GM18502 (cell line): Measurements from ENCODE around the gene ELOVL6.
"Not testable (repeated sequence)": the region's sequence is repeated elsewhere in the genome, so short reads cannot be mapped to it uniquely, and the experiment has no call there.

Experiments used
- ATAC-seq: cut with Tn5 transposase; IDR thresholded peaks from one replicate; pipeline ENCODE4 v1.9.1; 2021; ENCODE audit warnings: mild to moderate bottlenecking; ENCODE audit not compliant: unreplicated experiment, poor library complexity

ELOVL6 gene

DNA sequence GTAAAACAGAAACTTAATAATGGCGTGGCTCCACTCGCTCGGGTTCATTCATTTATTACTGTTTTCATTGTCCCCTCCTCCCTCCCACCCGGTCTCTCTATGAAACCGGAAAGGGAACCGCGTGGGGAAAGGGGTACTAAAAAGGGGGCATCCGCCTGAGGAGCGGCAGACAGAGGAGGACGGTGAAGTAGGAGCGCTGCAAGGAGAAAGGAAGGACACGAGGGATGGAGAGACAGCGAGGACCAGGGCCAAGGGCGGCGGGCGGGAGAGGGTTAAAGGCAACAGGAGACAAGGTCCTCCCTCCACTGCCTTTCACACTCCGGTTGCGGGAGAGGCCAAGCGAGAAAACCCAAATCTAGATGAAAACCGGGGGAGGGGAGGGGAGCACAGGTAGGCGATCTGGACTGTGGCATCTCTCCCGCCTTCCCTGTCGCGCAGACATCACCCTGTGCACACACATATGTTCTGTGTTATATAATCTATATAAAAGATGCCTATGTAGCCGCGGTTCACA lies 829 bp downstream of the ELOVL6 start:
- peak; percentile 11 for ATAC-seq

DNA sequence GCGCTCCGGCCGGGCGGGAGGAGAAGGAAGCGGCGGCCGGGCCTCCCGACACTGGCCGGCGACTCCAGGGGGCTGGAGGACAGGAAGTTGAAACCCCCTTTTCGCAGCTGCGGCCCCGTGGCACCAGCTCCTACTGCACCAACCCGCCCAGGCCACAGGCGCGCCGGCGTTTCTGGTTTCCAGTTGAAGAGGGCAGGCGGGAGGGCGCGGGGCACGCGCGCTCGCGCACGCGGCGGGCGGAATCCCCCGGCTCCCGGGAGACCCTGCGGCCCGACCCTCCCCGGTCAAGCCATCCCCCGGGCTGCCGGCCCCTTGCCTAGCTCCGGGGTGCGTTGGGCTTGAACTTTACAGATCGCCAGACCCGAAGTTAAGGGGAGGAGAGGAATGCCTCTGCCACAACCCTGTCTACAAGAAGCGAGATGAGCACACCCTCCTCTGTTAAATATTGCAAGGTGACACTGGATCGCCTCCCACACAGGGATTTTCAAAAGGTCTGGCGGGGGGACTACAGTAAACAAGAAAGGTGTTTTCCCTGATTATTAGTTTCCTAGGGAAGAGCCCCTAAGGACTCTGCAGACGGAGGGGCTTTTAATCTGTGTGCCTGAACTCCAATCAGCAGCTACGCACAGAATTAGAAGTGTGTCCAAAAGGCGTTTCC lies 1.4 kb downstream of the ELOVL6 start:
- ATAC-seq, result peak; percentile 32

DNA sequence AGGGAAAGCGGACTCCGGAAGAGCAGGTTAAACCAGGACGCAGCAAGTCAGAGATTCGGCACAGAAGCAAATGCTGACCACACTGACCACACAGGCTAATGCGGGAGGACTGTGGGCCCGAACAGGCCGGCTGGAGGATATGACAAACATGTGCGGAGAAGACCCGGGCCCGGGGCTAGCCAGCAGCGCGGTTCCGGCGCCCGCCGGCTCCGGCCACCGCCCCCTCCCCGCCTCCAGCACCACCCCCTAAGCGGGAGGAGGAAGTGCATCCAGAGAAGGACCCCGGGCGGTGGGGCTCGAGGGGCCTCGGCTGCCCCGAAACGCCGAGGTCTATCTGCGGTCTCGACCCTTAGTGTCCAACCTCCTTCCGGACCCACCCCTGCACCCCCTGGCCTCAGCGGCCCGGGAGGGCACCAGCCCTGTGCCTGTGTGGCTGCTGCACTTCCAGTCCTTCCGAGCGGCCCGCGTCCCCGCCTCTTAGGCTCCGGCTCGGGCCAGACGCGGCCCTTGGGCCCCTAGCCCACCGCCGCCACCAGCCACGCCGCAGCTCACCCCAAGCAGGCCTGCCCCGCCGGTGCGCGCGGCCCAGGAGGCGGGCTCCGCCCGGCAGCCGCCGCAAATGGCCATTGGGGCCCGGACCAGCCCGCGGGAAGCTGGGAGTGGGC lies 2.1 kb downstream of the ELOVL6 start:
- ATAC-seq, result peak; percentile 28

DNA sequence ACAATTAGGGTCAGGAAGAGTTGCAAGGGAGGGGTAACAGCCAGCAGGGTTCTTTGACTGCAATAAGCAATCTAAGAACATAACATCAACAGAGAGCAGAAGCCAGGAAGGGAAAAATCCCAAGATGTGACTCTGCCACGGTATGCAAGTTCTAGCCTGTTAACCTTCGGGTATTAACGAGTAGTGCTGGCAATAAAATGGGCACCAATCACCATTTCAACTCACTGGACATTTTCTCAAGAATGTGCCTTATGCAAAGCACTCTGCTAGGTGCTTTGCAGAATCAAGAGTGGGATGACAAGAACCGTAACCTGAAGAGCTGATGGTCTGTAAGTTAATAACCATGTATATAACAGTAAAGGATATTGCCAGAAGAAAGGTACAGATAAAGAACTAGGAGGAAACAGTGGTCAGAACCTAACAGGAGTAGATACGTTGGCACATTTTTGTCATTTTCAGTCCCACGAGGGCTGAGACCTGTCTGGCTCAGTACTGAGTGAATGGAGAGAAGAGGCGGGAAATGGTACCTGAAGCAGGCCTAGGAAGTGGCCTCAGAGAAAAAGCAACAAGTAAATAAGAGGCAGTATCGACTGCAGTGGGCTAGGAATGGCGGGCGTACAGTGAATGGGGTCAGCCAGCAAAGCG lies 2.7 kb downstream of the ELOVL6 start:
- peak; percentile 3 for ATAC-seq

DNA sequence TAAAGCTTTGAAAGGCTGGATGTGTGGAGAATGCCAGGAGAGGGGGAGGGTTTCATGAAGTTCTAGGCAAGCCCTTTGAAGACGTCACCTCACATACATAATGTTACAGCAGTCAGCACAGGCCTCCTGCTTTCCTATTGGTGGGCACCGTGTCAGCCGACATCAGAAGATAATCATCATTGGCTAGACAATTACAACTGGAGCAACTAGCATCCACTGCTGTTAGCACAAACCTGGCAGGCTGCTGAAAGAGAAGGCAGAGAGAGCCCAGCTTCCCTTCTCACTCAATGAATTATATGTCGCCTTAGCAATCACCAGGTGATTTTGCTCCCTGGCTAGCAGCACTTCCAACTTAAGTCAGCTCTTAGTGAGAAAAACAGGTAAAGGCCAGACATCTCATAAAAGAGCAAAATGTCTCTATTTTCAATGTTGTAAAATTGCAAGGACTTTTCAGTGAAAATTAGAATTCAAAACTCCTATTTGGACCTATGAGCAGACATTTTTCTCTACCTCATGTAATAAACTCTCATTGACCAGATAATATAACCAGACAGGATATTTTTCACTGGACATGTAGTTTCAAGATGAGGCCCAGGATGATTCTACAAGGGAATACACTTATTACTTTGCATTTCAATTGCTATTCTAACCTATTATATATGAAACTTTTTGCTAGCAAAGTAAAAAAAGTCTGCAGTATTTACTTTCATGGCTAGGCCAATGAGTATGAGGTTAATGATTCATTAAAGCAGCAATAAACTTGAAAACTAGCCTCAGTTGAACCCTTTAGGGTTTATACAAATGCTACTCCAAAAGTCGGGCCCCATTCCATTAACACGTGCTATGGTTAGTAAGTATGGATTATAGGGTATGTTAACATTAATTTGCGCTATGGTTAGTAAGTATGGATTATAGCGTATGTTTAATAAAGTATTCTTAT lies 4.3 kb downstream of the ELOVL6 start:
- peak; percentile 80 for ATAC-seq

DNA sequence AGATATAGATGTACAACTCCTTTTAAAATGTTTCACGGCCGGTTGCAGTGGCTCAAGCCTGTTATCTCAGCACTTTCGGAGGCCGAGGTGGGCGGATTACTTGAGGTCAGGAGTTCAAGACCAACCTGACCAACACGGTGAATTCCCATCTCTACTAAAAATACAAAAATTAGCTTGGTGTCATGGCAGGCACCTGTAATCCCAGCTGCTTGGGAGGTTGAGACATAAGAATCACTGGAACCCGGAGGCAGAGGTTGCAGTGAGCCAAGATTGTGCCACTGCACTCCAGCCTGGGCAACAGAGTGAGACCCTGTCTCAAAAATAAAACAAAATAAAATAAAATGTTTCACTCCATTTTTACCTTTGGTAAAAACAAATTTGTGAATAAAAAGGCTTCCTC lies 5.1 kb downstream of the ELOVL6 start:
- not testable (repeated sequence) for ATAC-seq

DNA sequence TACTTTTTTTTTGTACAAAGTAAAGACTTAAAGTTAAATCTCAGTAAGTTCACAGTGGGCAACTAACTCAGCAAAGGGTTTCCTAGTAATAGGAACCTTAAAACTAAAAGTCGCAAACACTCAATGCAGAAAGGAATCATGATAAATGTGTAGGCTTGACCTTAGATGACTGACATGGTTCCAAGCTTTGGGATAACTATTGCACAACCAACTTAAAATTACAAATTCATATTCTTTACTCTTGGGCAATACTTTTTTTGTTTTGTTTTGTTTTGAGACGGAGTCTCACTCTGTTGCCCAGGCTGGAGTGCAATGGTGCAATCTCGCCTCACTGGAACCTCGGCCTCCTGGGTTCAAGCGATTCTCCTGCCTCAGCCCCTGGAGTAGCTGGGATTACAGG lies 8.2 kb downstream of the ELOVL6 start:
- ATAC-seq, result no peak

DNA sequence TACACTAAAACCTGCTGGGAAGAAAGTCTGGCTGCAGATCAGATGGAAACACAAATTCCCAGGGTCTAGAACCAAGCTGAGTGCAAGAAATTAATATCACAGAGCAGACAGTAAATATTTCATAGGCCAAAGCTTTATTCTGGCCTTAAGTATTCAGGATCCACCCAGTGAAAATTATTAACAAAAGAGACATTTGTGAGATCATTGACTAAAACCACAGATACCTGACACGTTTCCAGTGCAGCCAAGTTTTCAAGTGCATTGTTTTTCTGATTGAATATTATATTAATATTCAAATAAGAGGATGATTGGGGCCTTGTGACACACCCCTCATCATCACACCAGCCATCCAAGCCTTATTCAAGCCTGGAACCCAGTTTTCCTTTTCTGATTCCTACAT lies 10.3 kb downstream of the ELOVL6 start:
- ATAC-seq, result no peak

DNA sequence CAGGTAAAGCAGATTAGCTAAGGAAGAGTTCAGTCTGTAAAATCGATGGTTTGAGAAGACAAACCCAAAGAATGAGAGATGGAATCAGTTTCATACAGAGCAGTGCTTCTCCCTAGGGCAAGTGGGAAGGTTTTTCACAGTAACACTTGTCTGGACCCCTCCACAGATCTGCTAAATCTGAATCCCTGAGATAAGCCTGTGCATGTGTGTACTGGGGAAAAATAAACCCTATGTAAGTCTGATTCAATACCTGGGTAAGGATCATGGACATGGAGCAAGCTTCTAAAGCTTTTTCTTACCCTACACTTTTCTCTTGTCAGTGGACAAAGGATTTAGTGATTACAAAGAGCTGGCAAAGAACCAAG lies 13.6 kb downstream of the ELOVL6 start:
- peak; percentile 26 for ATAC-seq

DNA sequence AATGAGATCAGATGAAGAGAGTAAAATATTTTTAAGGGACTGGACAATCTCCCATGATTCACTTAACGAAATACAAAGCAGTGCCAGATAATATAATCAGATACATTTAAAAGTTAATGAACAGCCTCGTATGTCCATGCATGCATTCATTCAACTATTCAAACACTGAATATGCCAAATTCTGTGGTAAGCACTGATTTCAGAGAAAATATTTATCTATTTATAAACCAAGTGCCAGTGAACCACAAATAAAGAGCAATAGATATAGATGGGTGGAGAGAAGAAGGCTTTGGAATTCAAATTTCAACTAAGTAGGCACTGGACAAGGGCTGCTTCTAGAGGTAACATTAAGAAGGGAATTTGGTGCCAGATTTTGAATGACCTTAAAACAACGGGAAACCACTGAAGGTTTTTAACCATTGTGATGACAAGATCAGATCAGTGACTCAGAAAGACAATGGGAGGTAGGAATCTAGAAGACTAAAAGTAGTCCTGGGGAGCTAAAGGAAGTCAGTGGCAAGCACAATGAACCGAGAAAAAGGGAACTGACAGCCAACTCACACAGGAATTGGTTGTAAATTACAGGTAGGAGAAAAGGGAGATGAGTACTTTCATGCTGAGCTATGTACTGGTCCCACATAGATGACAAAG lies 14.2 kb downstream of the ELOVL6 start:
- peak; percentile 54 for ATAC-seq

DNA sequence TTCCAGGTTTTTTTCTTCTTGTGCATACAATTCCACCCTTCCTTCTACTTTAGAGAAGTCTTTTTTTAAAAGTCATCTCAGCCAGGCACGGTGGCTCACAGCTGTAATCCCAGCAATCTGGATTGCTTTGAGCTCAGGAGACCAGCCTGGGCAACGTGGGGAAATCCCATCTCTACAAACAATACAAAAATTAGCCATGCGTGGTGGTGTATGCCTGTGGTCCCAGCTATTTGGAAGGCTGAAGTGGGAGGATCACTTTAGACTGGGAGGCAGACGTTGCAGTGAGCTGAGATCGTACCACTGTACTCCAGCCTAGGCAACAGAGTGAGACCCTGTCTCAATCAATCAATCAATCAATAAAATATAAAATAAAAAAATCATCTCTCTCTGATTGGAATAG lies 14.8 kb downstream of the ELOVL6 start:
- ATAC-seq, result peak; percentile 39

DNA sequence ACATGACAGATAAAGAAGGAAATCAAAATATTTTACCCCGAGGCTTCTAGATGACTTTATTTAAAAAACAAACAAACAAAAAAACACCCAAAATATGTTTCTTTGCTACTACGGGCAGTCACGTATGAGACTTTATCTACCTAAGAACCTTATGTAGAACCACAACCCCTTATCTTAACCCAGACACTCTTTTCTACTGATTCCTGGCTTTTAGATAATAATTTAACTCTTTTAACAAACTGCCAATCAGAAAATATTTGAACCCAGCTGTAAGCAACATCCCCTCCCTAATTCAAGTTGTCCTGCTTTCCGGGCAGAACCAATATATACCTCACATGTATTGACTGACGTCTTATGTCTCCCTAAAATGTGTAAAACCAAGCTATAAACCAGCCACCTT lies 15.4 kb downstream of the ELOVL6 start:
- no peak for ATAC-seq

DNA sequence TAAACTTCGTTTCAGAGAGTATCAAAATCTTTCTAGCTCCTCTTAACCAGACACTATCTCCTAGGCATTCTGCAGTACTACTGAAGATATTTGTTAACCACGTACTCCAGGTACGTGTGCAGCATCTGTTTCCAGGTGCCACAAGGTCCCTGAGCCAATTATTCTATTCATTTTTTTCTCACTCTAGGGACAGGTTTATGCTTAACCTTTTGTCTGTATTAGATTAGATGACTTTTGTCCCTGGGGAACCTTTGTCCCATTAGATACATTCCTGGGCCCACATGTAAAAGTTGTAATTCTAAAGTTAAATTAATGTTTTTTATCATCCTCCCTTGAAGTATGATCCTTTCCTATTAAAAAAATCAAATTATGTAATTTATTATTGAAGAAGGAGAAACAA lies 16.5 kb downstream of the ELOVL6 start:
- no peak for ATAC-seq

DNA sequence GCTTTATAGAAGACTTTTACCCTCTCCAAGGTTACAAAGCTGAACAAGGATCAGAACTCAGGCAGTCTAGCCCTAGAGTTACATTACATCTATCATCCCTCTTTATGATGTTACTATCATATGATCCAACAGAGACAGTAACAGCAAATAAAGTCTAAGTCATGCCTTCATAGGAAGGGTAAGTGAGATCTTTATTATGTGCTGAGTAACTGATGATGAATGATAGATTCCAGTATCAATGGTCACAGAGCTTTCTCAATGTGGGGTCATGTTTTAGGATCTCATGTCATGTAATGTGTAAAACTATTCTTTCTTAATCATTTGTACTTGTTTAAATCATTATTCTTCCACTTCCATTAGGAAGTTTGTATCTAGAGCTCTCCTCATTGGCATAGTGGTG lies 22.8 kb downstream of the ELOVL6 start:
- no peak for ATAC-seq

DNA sequence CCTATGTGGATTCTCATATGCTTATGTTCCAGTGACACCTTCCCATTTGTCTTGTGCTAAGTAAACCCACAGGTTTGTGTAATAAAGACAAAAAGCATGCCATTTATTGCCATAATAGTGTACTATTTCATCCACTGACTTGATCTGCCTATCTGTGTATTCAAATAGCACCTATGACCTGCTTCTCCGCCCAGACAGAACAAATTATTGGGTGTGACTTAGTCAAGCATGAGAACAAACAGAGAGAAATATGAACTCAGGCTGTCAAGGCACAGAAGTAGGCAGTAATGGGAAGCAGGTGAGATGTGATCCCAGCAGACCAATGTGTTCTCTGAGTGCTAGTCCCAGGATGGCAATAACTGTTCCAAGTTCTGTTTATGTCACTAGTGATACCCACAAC lies 25.4 kb downstream of the ELOVL6 start:
- ATAC-seq, result no peak

DNA sequence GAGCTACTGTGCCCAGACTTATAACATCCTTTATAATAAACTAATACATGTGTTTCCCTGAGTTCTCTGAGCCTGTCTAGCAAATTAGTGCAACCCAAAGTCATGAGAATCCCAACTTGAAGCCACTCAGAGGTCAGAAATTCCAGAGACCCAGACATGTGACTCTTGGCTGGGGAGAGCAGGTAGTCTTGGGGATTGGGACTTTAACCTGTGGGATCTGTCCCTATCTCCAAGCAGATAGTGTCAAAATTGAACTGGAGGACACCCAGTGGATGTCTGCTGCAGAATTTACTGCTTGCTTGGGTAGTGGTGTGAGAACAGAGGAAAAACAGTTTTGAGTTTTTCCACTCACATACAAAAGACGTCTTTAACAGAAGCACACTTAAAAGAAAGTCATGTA lies 26.4 kb downstream of the ELOVL6 start:
- ATAC-seq, result no peak

DNA sequence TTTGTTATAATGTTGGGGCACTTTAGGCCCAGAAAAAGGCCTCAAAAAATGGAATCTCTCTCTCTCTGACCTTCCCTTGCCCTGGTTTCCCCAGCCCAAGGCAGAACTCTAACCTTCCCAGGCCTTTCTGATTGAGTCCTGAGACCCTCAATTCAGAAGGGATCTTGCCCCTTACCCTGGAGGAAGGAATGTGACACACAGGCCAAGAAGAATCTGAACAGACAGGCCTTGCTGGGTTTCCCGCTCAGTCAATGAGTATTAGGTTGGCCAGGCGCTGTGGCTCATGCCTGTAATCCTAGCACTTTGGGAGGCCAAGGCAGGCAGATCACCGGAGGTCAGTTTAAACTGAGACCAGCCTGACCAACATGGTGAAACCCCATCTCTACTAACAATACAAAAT lies 27.6 kb downstream of the ELOVL6 start:
- no peak for ATAC-seq

DNA sequence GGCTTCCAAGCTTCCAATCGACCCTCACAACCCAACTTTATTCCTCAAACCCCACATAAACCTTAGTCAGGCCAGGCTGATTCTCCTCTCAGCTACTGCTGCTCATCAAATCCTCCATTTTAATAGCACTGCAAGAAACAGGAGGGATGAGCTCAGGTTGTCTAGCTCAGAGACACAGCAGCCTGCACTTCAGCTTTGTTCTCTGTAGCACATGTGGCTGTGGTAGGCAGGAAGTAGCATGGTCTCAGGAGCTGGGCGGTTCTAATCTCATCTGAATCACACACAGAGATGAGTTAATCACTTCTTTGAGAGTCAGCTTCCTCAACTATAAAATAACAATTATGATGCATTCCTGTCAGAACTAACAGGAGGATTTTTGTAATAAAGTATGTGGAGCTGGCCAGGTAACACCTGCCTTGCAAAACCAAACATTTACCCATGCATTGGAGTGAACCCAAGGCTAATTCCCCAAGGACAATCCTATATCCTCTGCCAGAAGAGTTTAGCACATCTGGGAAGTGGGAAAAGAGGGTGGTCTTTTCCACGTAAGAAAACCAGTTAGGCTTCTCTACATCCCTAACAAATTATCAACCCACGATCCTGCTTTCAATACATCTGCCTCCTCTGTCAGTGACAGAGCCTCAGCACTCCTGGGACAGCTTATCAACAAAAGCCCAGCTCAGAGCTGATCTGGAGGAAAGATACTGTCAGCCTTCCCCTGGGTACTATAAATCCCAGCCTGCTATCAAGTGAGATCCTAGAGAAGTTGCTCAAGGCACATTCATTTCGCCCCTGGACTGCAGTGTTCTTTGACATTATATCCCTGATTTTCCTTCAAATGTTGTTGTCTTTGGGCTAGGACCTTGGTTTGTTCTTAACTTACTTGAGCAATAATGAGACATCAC lies 32.8 kb downstream of the ELOVL6 start:
- peak; percentile 81 for ATAC-seq

DNA sequence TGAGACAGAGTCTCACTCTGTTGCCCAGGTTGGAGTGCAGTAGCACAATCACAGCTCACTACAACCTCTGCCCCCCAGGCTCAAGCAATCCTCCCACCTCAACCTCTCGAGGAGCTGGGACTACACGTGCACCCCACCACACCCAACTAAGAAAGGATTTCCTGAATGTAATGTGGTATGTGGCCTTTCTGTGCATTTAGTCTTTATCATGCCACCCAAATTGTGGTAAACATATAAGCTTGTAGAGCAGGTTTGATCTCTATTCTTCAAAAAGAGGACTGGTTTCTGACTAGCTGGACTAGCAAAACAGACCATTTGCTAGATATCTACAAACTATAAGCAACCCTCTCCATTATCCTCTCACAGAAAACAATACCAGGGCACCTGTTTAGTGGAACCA lies 33.6 kb downstream of the ELOVL6 start:
- ATAC-seq, result no peak
